Measurements from ENCODE around the gene OR1F1.
"Not testable (repeated sequence)": the region's sequence is repeated elsewhere in the genome, so short reads cannot be mapped to it uniquely, and the experiment has no call there.

The OR1F1 gene

DNA sequence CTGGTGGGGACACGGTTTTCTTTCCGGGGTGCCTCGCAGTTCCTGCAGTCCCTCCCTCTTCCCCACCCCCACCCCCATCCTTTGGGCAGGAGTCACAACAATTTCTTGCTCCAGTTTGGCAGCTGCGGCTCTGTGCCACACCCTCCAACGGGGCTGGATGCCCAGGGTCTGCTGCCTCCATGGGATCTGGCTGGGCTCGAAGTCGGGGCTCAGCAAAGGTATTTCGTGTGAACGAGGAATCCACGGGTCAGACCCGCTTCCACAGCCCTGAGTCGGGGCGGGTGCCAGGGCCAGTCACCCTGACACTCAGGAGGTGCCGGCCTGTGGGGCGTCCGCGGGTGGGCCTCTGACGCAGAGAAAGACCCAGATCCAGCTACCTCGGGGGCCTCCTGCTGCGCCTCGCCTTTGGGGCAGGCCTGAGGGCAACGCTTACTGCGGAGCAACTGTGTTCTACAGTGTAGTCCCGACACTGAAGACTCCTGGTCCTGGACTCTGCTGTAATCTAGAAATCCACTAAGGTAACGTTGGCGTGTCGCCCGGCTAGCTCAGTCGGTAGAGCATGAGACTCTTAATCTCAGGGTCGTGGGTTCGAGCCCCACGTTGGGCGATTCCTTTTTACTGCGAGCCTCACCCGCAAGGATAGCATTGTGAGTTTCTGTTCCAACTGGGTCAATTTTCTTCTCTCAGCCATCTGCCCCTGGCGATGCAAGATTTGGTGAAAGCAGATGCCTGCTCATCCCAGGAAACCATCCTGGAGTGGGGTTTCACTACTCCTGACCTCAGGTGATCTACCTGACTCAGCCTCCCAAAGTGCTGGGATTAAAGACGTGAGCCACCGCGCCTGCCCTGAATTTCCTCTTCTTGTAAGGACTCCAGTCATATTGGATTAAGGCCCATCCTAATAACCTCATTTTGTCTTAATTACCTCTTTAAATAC, 12.6 kb upstream of the OR1F1 start:
- peak; percentile 88 for DNase-seq

DNA sequence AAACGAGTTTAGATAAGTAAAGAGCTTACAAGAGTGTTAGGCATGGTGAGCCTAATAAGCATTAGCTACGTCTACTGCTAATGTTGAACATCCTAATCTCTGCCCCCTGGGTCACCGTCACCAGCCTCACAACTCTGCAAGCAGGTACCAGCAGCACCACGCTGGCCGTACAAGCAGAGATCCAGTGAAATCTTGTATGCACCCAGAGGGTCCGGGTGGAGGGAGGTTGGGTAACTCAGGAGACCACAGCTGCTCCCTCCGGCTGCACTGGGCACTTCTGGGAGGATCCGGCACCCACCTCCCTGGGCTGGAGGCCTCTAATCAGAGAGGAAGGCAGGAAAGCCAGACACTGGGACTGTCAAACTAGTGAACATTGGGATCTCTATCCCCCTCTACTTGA, 8.4 kb upstream of the OR1F1 start:
- DNase-seq, result no peak

DNA sequence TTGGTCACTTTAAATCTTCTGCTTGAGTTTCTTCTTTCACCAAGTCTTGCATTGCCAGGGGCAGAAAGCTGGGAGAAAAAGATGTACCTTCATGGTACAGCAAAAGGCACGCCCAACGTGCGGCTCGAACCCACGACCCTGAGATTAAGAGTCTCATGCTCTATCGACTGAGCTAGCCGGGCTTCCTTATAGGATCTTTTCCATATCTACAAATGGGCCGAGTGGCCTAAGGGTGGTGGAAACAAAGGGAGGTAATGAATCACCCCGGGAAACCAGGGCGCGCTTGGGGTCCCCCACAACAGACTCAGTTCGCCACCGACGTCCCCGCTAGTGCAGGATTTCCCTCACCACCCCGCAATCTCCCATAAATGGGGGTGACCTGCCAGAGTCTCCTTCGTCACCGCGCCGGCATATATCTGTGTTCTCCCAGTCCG, 7.5 kb upstream of the OR1F1 start:
- DNase-seq, result peak; percentile 91

DNA sequence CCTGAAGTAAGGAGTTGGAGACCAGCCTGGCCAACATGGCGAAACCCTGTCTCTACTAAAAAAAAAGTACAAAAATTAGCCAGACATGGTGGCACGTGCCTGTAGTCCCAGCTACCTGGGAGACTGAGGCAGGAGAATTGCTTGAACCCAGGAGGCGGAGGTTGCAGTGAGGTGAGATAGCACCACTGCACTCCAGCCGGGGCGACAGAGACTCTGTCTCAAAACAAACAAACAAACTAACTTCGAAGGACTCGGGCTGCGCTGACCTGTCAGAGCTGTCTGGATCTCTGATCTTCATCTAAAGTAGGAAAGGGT, 5.8 kb upstream of the OR1F1 start:
- not testable (repeated sequence) for DNase-seq

DNA sequence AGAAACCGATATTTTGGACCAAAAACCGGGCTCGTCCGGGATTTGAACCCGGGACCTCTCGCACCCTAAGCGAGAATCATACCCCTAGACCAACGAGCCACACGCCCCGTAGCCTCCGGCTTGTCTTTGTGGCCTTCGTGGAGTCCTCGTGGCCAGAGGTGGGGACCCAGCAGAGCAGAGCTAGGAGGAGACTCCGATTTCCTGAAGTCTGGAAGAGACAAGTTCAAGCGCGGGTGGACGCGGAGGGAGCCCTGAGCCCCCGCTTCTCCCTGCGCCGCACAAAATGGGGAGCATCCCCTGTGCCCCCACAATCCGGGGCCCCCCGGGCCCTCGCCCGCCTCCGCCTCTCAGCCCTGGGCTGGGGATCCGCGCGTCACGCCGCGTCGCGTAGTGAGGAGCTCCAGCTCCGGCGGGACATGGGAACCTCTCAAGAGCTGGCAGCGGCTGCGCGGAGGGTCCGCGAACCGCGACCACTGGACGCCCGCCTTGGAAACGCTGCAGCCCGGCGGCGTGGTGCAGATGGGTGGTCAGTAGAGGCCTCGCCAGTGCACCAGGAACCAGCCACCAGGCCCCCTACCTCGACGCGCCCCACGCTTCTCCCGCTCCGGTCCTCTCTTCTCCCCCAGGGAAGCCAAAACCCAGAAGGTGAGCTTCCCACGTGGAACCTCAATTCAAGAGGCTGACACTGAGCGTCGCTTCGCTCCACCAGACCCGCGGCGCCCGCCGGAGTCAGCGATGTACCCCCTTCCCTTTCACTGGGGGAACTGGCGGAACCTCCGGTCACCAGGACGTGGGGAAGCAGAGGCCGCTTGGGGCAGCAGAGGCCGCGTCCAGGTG, 5.2 kb upstream of the OR1F1 start:
- DNase-seq, result peak; percentile 82

DNA sequence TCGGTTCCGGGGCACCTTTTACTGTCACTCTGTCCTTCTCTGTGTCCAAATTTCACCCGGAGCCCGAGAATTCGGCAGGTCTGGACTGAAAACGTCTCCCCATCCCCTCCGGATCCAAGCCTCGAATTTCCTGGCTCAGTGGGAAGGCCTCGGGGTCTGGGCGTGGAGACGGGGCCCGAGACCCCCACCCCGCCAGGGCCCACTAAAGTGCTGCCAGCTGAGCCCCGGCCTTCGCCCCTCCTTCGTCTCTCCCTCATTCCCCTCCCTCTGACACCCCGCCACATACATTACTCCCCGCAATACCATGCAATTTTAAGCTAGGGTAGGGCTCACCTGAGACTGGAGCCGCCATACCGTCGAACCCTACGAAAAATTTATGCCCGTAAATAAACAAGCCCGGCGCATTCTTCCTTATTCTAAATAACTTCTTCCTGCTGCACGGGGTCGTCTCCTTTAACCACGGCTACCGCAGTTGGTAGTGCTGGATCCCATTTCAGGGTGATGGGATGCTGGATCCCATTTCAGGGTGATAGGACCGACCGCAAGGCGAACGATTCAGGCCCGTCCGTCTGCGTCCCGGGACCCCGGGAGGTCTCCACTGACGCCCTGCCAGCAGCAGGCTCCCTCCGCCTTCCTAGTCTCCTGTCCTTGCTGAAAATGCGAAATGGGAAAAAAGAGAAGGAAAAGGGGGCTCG, 4.4 kb upstream of the OR1F1 start:
- peak; percentile 85 for DNase-seq

DNA sequence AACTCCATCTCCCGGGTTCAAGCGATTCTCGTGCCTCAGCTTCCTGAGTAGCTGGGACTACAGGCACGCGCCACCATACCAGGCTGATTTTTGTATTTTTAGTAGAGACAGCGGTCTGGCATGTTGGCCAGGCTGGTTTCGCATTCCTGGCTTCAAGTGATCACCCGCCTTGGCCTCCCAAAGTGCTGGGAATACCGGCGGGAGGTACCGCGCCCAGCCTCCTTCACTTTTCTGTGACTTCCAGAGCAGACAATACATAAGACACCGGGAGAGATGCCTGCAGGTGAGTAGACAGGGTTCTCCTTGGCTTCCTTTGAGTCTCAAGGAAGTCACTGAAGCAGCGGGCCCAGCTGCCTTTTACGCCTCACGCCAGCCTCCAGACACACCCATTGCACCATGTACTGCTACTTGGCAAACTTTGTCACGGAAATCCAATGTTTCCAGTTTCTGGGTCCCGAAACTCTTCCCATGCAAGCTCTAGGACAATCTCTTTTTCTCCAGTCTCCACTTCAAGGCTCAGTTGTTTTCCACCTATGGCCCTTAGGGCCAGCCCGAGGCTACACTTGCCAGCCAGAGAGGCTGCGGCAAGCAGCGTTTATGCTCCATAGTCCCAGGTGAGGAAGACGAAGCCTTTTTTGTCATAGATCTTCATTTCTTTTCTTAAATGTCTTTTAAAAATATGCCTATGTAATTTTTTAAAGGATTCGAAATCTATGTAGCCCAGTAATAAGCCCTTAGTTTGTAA, 886 bp upstream of the OR1F1 start:
- peak; percentile 52 for DNase-seq

DNA sequence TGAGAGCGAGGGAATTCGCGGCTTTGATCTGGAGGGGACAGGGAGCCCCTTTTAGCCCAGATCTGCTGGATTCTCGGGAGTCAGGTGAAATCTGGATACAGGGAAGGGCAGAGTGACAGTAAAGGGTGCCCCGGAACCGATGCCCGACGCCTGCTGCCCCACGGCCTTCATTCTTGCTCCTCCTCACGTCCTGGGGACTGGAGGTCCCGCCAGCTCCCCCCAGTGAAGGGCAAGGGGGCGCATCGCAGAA, 596 bp downstream of the OR1F1 start:
- no peak for DNase-seq

DNA sequence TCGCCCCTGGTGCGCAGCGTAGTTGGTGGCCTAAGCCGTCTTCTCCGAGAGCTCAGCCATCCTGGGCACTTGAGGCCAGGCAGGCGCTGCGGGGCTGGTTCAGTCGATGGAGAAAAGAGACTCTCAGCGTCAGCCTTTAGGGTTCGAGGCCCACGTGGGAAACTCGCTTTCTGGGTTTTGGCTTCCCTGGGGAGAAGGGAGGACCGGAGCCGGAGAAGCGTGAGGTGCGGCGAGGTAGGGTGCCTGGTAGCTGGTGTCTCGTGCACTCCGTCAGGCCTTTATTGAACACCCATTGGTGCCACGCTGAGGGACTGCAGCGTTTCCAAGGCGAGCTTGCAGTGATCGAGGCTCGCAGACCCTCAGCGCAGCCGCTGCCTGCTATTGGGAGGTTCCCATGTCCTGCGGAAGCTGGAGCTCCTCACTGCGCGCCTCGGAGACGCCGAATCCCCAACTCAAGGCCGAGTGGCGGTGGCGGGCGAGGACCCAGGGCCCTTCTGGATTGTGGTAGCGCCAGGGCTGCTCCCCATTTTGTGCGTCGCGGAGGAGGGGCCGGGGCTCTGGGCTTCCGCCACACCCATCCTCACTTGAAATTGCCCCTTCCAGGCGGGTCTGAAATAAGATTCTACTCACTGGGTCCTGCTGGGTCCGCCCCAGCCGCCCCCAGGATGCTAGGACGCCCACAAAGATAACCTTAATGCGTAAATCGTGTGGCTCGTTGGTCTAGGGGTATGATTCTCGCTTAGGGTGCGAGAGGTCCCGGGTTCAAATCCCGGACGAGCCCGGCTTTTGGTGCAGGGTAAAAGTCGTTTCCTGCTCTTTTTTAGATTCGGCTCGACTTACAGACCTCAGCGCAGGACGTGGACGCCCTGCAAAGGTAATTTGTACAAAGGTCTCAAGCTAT, 1.2 kb downstream of the OR1F1 start:
- peak; percentile 90 for DNase-seq

DNA sequence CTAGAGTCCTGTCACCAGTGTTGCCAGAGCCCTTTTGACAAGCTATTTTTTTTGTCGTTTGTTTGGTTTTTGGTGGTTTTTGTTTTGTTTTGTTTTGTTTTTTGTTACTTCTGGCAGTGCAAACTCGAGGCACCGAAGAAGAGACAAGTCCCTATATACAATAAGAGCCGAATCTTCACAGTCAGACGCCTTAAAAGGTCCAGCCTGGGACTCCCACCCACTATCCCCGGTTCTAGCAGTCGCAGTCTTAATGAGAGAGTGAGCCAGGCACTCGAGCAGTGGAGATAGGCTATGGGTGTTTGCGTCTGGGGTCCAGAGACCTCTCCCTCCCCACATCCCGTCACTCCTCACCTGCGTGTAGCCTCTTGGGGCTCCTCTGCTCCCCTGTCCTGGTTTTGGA, 1.9 kb downstream of the OR1F1 start:
- DNase-seq, result peak; percentile 59

DNA sequence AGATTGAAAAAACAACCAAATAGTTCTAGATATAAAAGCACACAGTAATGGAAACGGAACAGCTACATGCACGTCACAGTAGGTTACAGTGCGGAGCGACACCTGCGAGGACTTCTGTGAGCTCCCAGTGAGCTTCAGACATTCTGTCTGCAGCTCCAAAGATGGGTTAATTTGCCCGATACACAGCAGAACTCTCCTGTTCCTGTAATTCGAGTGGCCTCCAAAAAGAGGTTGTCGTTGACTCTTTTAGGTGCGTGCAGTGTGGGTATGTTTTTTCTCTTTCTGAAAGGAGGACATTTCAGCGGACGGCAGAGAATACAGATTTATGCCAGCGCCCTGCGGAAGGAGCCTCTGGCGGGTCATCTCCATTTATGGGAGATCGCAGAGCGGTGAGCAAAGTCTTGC, 2.9 kb downstream of the OR1F1 start:
- peak; percentile 81 for DNase-seq

DNA sequence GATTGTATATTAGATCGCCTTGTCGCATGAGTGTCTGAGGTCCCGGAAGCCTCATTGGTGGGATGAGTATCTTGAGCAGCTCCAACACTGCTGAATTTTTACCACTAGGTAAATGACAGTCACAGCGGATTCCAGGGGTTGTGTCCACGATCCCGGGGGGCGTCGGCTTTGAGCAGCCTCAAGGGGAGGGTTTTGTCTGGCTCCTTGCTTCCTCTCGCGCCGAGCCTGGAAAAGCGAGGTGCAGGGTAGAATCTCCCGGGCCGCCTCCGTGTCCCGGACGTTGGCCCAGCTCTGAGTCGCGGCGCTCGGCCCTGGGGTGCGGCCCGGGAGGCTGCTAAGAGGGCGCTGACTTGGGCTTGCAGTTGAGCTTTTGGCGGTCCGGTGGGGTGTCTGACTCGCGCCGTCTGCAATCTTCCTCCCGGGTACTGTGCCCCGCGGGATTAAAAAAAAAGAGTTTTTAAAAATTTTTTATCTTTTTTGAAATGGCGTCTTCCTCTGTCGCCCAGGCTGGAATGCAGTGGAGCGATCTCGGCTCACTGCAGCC, 4.5 kb downstream of the OR1F1 start:
- no peak for DNase-seq

DNA sequence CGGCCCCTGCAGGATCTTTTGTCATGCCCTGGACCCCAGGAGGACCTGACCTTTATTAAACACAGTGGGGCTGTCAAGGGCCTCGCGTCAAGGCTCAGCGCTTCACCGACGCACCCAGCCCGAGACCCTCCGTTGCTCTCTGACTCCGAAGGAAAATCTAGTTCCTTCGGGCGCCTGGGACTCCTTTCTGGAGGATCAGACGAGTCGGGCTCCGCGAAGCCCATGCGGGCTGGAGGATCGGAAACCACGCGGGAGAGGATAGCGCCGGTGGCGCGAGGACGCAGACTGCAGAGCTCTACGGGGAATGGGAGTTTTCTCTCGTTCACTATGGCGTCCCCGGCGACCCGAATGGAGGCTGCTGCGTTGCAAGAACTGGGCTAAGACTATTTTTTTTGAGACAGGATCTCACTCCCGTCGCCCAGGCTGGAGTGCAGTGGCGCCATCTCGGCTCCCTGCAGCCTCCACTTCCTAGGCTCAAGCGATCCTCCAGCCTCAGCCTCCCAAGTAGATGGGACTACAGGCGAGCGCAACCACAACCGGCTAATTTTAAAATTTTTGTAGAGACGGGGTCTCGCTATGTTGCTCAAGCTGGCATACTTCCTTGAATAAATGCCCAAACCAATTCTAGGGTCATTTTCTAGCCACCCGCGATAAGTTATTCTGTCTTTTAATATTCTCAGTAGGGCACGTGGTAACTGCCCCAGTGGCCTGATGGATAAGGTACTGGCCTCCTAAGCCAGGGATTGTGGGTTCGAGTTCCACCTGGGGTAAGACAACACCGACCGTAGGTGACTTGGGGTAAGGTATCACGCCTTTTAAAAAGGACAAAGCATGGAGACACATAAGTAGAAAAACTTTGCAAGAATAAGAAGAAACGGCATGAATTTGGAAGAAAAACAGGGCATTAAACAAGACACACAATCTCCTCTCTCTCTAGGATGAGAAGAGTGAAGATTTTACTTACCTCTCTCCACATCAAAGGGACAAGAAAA, 5.5 kb downstream of the OR1F1 start:
- peak; percentile 52 for DNase-seq

DNA sequence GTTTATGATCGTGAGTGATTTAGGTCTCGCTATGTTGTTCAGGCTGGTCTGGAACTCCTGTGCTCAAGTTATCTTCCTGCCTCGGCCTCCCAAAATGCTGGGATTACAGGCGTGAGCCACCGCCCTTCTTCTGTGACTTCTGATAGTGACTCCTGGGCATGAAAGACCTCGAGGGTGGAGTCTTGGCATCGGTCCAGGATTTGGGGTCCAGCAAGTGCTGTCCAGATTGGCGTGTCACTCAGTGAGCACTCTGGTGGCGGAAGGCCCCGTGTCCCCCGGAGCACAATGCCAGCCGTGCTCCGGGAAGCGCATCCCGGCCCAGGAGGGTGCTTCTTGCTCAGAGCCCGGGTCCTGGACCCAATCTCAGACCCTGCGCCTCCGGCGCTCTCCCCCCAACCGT, 6.8 kb downstream of the OR1F1 start:
- peak; percentile 36 for DNase-seq

DNA sequence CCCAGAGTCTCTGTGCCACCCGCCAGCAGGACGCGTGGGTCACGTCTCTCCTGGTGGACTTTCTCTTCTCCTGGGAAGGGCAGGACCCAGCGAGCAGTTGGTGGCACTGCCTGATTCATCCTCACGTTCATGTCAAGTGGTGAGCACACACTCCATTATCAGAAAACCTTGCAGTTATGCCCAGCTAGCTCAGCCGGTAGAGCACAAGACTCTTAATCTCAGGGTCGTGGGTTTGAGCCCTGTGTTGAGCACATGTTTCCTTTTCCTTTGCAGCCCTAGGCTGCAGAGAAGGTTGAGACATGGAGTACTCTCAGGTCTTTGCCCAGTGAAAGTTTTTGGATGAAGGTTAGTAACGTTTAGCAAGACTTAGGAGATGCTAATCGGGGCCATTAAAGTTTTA, 8.0 kb downstream of the OR1F1 start:
- DNase-seq, result peak; percentile 60

DNA sequence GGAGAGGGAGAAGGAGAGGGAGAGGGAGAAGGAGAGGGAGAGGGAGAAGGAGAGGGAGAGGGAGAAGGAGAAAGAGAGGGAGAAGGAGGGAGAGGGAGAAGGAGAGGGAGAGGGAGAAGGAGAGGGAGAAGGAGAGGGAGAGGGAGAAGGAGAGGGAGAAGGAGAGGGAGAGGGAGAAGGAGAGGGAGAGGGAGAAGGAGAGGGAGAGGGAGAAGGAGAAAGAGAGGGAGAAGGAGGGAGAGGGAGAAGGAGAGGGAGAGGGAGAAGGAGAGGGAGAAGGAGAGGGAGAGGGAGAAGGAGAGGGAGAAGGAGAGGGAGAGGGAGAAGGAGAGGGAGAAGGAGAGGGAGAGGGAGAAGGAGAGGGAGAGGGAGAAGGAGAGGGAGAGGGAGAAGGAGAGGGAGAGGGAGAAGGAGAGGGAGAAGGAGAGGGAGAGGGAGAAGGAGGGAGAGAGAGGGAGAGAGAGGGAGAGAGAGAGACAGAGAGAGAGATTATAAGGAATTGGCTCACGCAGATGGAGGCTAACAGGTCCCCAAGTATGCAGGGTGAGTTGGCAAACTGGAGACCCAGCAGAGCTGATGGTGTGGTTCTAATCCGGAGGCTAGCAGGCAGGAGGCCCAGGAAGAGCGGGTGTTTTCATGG, 9.8 kb downstream of the OR1F1 start:
- not testable (repeated sequence) for DNase-seq

DNA sequence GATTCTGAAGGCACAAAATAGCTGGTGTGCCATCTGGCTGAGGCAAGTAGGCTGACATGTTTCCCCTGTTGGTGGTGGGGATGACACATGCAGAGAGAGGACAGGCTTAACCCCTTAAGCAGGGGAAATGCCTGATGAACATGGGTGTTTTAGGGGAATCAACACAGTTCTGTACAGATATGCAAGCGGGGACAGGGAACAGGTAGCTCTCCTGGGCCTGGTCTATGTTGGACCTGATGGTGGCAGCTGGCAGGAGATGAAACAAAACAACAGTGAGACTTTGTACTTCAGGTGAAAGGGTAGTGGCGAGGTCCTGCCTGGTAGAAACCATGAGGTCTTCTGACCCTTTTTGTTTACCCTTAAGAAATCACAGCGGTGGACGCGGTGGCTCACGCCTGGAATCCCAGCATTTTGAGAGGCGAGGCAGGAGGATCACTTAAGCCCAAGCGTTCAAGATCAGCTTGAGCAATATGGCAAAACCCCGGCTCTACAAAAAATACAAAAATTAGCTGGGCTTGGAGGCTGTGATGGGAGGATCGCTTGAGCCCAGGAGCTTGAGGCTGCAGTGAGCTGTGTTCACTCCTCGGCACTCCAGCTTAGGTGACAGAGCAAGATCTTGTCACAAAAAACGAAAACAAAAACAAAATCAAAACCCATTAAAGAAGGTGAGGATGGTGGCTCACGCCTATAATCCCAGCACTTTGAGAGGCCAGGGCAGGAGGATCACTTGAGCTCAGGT, 10.5 kb downstream of the OR1F1 start:
- peak; percentile 29 for DNase-seq

DNA sequence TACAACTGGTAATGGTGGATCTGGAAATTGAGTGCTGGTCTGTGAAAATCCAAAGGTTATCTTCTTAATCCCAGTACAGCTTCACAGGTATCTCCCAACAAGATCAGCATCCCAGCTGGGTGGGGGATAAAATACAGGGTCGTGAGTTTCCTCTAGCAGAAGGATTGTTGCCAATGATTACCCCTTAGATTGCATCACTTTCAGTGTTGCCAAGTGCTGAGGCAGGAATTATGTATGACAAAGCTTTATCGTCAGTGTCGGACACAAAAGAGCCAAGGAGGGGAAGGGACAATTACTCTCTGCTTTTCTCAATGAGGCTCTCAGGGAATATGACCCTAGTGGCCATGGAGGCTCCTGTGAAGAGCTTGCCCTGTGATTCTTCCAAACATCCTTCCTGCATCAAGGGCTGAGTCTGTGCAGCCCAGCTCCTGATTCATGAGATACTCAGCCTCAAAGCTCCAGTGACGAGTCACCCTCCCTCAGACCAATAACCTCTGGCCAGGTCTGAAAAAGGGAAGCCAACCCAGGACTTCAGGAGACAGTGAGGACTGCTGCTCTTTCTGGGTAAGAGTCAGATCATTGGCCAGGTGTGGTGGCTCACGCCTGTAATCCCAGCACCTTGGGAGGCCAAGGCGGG, 15.0 kb downstream of the OR1F1 start:
- no peak for DNase-seq

DNA sequence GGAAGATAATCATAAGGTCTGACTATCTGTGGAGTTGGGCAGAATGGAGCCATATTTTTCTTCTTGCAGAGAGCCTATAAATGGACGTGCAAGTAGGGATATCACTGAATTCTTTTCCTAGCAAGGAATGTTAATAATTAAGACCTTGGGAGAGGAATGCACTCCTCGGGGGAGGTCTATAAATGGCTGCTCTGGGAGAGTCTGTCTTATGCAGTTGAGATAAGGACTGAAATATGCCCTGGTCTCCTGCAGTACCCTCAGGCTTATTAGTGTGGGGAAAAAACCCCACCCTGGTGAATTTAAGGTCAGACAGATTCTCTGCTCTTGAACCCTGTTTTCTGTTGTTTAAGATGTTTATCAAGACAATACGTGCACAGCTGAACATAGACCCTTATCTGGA, 17.9 kb downstream of the OR1F1 start:
- DNase-seq, result not testable (repeated sequence)

All from NCI-H69 (cell line).